GM12878 (cell line): ENCODE measurements around the gene SLC44A3.

Source experiments
- CHD2 ChIP-seq: IDR thresholded peaks from 2 replicates; pipeline ENCODE4 v1.6.1; 2011; ENCODE audit warnings: low read depth, low read length, improper control_type of control experiment, borderline replicate concordance
- MYC ChIP-seq: IDR thresholded peaks from 2 replicates; pipeline ENCODE4 v1.6.1; 2011; ENCODE audit warnings: mild to moderate bottlenecking, low read length, moderate library complexity, inconsistent platforms; ENCODE audit not compliant: insufficient read depth, insufficient replicate concordance, insufficient read length, severe bottlenecking
- NFYA ChIP-seq: IDR thresholded peaks from 2 replicates; pipeline ENCODE4 v1.6.1; 2011; ENCODE audit warnings: low read depth, mild to moderate bottlenecking, low read length, improper control_type of control experiment, borderline replicate concordance
- NR2C2 ChIP-seq: IDR thresholded peaks from 2 replicates; pipeline ENCODE4 v1.6.1; 2011; ENCODE audit warnings: borderline replicate concordance, low read depth; ENCODE audit not compliant: control insufficient read depth, insufficient read length
- POLR2A ChIP-seq: IDR thresholded peaks from 2 replicates; pipeline ENCODE4 v1.6.1; 2011; ENCODE audit warnings: low read depth, mild to moderate bottlenecking, low read length
- RFX5 ChIP-seq: IDR thresholded peaks from 2 replicates; pipeline ENCODE4 v1.6.1; 2011; ENCODE audit warnings: low read depth, low read length, improper control_type of control experiment
- TBL1XR1 ChIP-seq: IDR thresholded peaks from 2 replicates; pipeline ENCODE4 v1.6.1; 2012; ENCODE audit warnings: low read depth, low read length, improper control_type of control experiment
- TF ChIP-seq, protein P1 (sequence below), 3 experiments: IDR thresholded peaks in 2 of 3; conservative IDR thresholded peaks in 1 of 3; 2 replicates each; pipeline ENCODE4 v1.5.1; 2011; ENCODE audit warnings: low read depth in 3 of 3, low read length in 3 of 3, mild to moderate bottlenecking in 3 of 3, control low read depth in 2 of 3, moderate library complexity in 2 of 3, inconsistent platforms in 1 of 3, mixed read lengths in 1 of 3; ENCODE audit not compliant: control insufficient read depth in 2 of 3, insufficient read depth in 1 of 3; ENCODE audit errors: extremely low read depth in 1 of 3
- TF ChIP-seq, protein P2 (sequence below): fragments of 150-350 bp; IDR thresholded peaks from 2 replicates; pipeline ENCODE4 v1.6.1; 2016; ENCODE audit warnings: low read depth, low read length

DNA sequence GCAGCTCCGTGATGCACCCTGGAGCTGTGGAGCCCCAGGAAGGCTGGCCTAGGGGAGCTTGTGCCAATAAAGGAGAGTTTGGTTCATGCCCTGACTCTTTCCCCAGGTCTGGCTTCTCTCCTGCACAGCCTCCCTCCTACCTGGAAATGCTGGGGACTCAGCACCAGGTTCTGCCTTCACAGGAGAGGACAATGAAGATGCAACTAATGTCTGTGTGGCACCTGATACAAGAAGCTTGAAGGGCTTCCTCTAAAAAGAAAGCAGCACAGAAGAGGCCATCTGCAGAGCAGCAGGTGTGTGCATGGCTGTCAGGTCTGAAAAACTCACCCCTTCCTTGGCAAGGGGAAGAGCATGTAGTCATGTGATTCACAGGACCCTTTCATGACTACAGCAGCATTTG lies 43.7 kb upstream of the SLC44A3 start:
- no peak for TF ChIP-seq MYC
- no peak for TF ChIP-seq TBL1XR1
- TF ChIP-seq, protein P1, sequence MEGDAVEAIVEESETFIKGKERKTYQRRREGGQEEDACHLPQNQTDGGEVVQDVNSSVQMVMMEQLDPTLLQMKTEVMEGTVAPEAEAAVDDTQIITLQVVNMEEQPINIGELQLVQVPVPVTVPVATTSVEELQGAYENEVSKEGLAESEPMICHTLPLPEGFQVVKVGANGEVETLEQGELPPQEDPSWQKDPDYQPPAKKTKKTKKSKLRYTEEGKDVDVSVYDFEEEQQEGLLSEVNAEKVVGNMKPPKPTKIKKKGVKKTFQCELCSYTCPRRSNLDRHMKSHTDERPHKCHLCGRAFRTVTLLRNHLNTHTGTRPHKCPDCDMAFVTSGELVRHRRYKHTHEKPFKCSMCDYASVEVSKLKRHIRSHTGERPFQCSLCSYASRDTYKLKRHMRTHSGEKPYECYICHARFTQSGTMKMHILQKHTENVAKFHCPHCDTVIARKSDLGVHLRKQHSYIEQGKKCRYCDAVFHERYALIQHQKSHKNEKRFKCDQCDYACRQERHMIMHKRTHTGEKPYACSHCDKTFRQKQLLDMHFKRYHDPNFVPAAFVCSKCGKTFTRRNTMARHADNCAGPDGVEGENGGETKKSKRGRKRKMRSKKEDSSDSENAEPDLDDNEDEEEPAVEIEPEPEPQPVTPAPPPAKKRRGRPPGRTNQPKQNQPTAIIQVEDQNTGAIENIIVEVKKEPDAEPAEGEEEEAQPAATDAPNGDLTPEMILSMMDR (IDR thresholded peaks at IDR 0.05 in 2 of 3, conservative IDR thresholded peaks at IDR 0.05 in 1 of 3; ENCODE audit: control insufficient read depth in 2 of 3, extremely low read depth in 1 of 3, insufficient read depth in 1 of 3, low read depth in 3 of 3, low read length in 3 of 3) = no peak
- TF ChIP-seq POLR2A = no peak
- no peak for TF ChIP-seq CHD2
- no peak for TF ChIP-seq NFYA
- TF ChIP-seq NR2C2 = no peak
- TF ChIP-seq, protein P2, sequence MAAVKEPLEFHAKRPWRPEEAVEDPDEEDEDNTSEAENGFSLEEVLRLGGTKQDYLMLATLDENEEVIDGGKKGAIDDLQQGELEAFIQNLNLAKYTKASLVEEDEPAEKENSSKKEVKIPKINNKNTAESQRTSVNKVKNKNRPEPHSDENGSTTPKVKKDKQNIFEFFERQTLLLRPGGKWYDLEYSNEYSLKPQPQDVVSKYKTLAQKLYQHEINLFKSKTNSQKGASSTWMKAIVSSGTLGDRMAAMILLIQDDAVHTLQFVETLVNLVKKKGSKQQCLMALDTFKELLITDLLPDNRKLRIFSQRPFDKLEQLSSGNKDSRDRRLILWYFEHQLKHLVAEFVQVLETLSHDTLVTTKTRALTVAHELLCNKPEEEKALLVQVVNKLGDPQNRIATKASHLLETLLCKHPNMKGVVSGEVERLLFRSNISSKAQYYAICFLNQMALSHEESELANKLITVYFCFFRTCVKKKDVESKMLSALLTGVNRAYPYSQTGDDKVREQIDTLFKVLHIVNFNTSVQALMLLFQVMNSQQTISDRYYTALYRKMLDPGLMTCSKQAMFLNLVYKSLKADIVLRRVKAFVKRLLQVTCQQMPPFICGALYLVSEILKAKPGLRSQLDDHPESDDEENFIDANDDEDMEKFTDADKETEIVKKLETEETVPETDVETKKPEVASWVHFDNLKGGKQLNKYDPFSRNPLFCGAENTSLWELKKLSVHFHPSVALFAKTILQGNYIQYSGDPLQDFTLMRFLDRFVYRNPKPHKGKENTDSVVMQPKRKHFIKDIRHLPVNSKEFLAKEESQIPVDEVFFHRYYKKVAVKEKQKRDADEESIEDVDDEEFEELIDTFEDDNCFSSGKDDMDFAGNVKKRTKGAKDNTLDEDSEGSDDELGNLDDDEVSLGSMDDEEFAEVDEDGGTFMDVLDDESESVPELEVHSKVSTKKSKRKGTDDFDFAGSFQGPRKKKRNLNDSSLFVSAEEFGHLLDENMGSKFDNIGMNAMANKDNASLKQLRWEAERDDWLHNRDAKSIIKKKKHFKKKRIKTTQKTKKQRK = no peak
- no peak for TF ChIP-seq RFX5
